GM19025 (cell line): ENCODE measurements around the gene OSBPL2.

Source experiments
- ATAC-seq: cut with Tn5 transposase; IDR thresholded peaks from one replicate; pipeline ENCODE4 v1.9.1; 2021; ENCODE audit warnings: mild to moderate bottlenecking, low read depth, moderate library complexity; ENCODE audit not compliant: unreplicated experiment

The OSBPL2 gene

DNA sequence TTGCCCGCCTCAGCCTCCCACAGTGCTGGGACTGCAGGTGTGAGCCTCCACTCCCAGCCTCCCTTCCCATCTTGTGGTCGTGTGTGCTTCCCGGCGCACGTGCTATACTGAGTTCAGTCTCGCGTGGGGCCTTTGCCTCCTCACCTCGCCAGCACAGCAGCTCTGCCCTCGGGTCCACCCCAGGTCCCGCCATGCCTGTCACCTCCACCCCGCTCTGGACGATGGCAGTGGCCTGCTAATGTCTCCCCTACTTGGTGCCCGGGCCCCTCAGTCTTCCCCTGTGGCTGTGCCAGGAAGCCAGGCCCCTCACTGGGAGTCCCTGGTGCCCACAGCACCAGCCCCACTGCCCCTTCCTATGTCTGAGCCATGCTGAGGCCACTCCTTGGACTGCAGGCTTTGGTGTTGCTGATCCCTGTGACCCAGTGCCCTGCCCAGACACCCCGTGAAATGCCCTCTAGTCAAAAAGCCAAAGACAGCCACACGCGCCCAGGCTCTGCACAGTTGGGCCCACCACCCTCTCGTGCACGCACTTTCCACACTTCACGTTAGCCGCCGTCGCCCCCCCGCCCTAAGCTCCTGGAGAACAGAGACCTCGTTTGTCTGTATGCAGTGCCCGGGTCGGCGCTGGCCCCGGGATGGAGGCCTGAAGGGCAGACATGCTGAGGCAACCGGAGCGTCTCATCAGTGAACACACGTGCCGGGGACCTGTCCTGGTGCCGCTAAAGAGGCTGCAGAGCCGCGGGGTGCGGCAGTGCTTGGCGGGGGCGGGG lies 32.5 kb upstream of the OSBPL2 start:
- no peak for ATAC-seq

DNA sequence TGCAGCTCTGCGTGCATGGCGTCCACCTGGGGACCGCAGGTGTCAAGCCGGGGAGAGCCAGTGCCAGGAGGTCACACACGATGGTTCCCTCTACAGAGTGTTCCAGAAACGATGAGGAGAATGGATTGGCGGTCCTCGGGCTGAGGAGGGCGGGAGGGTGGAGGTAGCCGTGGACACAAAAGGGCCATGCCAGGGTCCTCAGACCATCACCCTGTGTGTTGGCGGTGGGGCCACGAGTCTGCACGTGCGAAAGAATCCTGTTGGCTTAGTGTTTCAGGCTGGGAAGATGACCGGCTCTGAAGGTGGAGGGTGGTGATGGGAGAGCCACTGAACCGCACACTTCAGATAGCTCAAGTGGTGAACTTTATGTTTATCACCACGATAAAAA lies 31.9 kb upstream of the OSBPL2 start:
- ATAC-seq: no peak

DNA sequence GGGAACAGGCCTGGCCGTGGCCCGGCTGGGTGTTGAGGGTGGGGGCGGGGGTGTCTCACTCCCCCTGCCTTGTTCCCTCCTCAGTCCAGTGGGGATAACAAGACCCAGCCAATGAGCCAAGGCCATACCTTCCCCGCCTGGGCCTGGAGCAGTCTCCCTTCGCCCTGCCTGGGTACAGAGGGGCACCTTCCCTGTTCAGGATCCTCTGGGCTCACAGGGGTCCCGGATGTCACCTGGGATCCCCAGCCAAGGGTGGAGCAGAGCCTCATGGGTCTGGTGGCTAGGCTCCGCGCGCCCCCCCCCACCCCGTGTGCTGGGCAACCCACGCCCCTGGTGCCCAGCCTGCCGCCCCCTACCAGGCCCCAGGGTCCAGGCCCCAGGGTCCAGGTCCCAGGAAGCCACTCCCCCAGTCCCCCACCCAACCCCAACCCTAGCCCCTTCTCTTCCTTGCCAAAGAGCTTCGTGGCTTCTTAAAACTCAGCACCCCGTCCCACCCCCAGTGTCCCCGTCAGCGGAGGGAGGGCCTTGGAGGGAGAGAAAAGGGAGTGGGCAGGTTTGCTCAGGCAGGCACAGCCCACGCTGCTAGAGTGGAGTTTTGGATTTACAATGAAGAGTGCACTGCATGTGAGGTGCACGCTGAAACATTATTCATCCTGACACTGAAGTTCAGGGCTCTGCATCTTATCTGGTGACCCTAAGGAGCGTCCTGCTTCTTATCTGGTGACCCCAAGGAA lies 30.1 kb upstream of the OSBPL2 start:
- ATAC-seq: no peak

DNA sequence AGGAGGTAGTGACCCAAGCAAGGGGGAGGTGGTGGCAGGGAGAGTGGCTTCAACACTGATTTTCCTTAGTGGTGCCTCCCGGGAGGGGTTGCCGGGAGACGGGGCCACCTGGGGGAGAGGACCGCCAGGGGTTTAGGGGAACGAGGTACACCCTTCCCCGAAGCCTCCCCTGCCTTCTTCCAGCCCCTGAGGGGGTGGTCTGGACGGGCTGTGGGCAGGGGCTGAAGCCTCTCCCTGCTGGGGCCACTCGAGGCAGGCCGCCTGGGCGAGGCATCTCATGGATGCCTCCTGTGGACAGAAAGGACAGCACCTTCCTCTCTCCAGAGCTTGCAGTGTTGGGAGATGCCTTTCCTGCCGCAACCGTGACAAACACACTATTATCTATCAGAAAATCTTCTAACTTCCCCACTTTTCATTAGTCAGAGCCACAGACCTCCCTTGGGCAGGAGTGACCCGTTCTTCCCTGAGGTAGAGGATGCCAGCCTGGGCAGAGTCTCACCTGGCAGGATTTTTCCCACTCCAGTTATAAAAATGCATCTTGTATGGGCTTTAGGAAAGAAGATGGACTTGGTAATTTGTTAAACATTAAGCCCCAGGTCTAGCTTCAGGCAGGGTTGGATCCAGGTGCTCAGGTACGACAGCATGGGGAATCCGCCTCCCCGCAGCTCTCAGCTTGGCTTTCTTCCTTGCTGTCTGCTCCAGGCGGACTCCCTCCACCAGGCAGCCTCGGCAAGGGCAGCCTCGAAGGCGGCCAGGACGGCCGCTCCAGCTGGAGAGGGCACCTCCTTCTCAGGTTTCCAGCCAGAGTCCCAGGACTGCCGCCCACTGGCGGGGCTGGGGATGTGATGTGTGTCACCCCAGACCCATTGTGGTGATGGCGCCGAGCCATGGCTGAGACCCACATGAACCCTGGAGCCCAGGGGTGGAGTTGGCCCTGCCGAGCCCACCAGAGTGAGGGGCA lies 29.2 kb upstream of the OSBPL2 start:
- ATAC-seq: no peak

DNA sequence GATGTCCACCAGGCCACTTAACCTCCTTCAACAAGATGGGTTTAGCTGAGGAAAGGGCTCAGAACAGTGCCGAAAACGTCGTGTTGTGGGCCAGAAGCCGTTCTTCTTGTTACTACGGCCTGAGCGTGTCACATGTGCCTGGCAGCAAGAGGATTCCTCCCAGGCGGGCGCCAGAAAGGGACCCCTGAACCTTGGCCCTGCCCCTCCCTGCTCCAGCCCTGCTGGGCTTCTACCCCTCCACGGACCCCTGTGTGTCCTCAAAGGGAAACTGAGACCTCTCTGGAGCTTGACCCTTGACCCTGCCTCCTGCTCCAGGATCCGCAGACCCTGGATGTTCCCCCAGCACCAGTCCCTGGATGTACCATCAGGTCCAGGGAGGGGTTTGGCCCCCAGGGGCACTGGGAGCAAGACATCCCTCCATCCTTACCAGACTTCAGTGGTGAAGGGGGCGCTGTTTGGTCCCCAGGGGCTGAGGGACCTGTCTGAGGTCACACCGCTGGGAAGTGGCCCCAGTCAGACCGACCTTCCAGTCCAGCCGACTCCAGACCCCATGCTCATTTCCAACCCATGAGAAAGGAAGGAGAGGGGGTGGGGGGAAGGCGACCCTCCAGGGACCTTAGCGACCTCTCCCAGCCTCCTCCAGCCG lies 28.3 kb upstream of the OSBPL2 start:
- ATAC-seq: no peak

DNA sequence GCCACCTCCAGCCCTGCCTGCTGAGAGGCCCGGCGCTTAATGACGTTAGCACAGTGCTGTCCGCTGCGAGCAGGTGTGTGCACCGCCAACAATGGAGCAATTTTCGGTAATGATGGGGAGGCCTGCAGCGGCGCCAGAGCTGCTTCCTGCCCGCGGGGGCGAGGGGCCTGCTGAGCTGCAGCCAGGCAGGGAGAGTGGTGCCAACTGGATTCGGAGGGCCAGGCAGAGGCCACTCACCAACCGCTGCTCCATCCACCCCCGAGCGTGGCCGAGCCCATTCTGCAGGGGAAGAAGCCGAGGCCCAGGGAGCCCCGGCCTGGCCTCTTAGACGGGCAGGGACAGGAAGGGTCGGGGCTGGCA lies 27.8 kb upstream of the OSBPL2 start:
- no peak for ATAC-seq

DNA sequence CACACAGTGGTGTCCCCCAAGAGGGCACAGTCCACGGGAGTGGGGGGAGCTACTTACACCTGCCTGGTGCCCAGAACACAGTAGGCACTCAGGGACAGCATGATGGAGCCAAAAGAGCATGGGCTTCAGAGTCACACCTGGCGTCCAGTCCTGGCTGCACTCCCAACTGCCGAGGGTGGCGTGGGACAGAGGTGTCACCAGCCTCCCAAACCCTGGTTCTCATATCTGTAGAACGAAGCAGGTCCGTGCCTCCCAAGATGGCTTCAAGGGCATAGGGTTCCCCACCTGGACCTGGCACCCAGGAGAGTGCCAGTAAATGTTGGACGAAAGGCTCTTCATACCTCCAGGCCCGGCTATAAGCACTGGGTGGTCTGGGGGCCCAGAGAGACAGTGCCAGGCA lies 27.1 kb upstream of the OSBPL2 start:
- ATAC-seq: no peak

DNA sequence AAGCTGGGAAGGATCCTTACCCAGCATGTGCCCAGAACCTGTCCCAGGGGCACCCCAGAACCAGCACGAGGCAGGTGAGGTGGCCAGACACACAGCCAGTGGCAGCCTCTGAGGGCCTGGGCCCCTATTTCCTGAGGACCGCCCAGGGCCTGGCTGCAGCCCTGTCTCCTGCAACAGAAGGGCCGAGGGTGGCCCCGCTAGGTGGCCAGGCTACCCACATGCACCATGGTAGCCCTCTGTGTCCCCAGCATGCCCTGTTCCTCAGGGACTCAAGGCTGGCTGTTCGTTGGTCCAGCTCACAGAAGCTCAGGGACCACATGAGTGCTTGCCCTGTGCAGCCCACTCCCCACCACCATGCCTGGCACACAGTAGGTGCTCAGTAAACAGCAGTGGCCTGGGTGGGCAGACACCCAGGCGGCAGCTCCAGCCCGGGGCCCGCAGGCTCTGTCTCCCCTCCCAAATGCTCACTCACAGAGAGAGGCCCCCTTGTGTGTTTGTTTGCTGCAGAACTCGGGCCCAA lies 26.5 kb upstream of the OSBPL2 start:
- no peak for ATAC-seq

DNA sequence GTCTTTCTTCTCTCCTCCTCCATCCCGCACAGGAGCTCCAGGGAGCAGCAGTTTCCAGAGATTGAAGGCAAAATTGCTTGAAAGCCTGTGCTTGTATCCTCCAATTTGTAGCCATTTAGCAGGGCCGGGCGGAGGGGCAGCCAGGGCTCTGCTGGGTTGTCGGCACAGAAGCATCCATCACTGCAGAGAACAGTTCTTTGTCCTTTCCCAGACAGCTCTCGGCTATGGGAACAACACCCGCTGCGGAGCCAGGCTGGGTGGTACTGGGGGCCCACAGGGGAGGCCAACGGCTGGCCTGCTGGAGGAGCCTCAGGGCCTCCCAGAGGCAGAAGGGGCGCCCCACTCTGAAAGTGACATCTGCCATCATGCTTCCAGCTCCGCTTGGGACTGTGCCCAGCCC lies 26.0 kb upstream of the OSBPL2 start:
- no peak for ATAC-seq

DNA sequence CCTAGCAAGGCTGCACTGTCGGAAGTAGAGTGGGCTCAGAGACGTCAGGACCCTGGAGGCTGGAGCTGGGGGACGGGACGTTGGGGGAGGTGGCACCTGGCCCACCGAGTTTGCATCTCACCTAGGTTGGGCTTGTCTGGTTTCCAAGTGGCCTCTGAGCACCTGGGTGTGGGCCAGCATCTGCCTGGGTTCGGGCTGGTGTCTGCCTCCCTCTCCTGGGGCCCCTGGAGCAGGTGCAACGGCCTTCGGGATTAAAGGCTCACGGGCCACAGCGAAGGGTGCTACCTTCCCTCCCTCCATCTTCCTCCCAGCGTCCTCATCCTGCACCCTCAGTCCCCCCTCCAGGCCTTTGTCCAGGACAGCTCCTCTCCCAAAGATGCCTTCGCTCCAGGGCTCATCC lies 24.3 kb upstream of the OSBPL2 start:
- ATAC-seq: no peak

DNA sequence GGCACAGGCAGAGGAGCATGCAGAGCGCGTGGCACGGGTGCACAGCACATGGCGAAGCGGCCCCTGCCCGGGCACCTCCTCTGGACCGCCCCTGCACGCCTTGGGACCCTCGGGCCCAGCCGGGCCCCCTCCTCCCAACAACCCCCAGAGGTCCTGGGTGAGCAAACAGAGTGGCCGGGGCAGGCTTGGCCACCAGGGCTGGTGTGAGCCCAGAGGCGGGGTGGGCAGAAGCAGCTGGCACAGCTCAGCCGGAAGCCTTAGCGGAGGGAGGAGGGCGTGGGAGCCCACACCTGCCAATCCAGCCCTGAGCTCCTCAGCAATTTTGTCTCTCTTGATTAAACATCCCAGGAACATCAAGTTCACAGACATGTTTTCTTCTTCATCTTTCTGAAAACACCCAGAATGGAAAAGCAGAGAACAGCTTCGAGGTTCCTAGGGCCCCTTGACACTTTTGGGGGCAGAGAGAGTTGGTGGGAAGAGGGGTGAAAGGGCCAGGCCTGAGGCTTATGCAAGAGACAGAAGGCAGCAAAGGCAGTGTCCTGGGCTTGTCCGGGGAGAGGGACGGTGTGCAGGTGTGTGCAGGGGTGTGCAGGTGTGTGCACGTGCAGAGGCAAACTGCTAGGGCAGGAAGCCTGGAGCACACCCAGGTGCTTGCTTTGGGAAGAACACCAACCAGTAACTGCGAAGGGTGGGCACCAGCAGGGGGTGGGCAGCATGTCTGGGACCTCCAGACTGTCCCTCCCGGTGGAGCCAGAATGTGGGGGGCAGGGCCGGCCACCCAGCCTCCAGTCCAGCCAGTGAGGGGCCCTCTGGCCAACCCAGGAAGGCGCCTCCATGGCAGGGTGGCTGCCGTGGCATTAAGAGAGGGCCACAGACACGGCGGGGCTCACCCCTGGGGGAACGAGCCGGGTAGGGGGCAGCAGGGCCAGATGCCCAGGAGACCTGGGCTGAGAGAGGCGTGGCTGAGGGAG lies 23.0 kb upstream of the OSBPL2 start:
- ATAC-seq: no peak

DNA sequence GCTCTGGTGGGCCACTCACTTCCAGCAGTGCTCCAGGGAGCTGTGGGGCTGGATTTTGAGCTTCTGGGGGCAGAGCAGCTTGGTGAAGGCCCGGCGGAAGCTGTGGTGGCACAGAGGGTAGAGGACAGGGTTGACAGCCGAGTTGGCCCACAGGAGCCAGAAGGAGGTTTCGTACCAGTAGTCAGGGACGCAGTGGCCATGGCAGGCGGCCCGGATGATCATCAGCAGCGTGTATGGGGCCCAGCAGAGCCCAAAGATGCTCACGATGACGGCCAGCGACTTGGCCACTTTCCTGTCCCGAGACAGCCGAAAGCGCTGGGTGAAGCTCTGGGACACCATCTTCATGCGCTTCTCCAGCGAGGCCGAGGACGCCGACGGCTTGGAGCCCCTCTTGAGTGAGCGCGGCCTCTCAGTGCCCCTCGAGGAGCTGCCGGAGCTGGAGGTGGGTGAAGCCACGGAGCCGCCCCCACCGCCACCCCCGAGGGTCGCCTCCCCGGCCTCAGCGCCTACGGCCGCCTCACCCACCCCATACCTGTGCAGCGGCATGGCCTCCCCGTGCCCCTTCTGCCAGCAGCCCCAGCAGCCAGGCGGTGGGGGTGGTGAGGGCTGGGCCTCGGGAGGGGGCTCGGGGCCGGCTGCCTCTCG lies 22.2 kb upstream of the OSBPL2 start:
- ATAC-seq: no peak

DNA sequence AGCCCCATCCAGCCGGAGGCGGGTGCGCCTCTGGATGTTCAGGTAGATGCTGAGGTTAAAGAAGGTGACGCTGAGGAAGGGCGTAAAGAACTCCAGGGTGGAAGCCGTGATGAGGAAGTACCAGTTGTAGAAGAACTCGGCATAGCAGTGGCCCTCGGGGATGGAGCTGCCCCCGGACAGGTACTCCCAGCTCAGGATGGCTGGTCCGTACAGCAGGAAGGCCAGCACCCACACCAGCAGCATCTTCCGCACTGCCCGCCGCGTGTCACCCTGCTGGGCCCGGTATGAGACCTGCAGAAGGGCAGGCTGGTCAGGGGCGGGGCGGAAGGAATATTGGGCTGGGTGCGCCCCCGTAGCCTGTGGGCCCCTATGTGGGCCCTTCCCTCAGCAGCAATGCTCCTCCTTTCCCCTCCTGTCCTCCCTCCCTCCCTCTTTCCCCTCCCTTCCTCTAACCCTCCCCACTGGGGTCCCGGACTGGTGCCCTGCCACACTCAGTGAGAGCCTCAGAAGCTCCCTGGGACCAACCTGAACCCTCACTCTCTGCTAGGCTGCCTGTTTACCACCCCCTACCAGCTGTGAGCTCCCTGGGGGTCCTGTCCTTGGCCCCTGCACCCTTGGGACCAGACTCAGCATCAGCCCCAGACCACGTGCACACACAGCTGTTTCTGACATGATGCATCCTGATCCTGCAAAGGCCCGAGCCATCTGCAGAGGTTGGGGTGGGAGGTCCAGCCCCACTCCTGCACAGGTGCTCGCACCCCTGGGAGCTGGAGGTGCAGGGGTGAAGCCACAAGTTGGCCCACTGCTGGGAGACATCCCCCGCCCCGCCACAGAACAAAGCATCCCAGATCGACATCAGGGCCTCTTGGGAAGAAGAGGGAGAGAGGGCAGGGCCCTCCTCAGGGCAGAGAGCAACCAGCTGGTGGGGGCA lies 21.4 kb upstream of the OSBPL2 start:
- ATAC-seq: no peak

DNA sequence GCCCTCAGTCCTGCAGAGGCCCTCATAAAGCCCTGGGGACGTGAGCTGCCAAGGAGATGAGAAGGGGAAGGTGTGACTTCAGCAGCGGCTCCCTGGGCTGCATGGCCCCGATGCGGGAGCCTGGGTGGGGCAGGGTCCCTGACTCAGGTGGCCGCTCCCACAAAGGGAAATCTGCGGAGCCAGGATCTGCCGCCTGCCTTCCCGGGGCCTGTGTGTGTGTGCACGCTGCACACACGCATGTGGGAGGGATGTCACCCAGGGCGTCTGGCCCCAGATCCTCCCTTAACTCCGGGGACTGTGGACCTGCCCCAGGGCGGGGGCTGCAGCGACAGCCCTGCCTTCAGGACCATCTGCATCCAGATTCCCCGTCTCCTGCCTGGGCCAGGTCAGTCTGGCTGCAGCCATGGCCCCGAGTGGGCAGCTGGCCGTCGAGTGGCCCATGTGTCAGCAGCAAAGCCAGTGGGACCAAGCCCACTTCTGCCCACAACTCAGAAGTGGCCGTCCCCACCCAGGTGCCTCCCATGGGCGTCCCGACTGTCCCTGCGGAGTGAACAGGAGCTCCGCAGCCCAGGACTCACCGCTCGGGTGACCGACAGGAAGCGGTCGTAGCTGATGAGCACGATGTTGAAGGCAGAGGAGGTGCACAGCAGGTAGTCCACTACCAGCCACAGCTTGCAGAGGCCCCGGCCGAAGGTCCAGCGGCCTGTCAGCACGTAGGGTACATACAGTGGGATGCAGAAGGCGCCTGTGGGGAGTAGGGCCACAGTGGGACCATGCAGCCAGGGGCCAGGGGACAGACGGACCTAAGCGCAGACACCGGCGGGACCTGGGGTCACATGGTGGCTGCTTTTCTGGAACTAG lies 20.2 kb upstream of the OSBPL2 start:
- ATAC-seq: no peak

DNA sequence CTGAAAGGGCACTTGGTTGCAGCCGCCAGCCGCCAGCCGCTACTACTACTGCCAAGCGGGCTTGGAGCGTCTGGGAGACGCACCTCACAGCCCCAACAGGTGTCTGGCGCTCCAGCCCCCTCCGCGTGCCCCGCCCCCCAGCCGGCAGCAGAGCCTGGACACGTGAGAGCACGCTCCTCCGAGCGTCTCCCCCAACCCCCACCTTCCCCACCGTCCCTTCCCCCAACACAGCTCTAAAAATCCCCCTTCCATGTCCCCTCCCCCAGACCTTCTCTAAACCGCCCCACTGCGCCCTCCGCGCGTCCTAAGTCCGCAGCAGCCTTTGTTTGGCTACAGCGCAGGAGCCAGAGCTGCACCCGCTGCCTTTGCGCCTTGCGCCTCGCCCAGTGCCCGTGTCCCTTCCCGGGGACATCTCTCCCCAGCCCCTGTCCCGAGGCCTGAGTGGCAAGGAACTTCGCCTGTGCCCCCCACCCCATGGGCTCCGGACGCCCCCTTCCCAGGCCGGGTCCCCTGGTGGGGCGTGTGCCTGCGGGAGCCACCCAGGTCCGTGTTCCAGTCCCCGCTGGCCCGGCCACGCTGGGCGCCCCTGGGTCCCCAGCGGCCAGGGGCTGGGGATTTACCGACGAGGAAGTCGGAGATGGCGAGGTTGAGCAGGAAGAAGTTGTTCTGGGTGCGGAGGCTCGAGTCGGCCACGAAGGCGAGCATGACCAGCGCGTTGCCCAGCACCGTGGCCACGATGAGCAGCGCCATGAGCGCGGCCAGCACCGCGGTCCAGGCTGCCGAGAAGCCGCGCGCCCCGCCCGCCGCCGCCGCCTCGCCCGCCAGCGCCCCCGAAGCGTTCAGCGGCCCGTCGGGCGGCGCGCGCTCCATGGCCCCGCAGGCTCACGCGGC lies 19.0 kb upstream of the OSBPL2 start:
- ATAC-seq: no peak
